ENCODE results near the gene LCN12.

Gene LCN12

DNA sequence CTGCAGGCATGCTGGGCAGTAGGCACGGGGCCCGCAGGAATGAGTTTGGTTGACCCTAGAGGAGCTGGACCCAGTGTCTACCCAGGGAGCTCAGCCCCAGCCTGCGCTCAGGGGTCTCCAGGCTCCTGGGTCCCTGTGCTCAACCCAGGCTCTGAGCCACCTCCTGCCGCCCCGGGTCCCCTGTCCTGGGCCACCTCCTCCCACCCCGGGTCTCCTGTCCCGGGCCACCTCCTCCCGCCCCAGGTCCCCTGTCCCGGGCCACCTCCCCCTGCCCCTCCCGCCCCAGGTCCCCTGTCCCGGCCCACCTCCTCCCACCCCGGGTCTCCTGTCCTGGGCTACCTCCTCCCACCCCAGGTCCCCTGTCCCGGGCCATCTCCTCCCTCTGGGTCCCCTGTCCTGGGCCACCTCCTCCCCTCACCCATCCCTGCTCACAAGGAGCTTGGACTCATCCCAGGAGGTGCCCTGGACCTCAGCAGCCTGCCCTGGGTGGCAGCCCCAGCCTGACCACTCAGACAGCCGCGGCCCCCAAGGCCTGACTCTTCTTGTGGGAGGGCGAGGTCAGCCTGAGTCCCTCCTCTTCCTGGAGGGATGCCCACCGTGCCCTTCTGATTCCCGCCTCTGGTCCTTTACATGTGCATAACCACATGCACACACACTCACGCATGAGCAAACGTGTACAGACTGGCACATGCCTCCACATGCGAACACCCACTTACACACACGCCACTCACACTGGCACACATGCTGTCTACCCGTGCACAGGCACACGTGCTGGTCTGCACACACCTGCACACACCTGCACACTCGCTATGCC lies 2.4 kb downstream of the LCN12 start:
- DNase-seq: peak; percentile 1
- Mint-ChIP-seq H3K27me3 (ENCODE audit: low read depth, poor library complexity) (peaks cover 24% of the 10 kb centered on the region), H3K36me3 (ENCODE audit: low read depth) (no peaks in the 10 kb centered on the region), H3K9me3 (peaks cover 9% of the 10 kb centered on the region), H3K4me3 (no peak overlapping the region), H3K27ac (no peak overlapping the region), H3K4me1 (no peaks in the 10 kb centered on the region)
- no peak for TF ChIP-seq CTCF (IDR thresholded peaks at IDR 0.05)

DNA sequence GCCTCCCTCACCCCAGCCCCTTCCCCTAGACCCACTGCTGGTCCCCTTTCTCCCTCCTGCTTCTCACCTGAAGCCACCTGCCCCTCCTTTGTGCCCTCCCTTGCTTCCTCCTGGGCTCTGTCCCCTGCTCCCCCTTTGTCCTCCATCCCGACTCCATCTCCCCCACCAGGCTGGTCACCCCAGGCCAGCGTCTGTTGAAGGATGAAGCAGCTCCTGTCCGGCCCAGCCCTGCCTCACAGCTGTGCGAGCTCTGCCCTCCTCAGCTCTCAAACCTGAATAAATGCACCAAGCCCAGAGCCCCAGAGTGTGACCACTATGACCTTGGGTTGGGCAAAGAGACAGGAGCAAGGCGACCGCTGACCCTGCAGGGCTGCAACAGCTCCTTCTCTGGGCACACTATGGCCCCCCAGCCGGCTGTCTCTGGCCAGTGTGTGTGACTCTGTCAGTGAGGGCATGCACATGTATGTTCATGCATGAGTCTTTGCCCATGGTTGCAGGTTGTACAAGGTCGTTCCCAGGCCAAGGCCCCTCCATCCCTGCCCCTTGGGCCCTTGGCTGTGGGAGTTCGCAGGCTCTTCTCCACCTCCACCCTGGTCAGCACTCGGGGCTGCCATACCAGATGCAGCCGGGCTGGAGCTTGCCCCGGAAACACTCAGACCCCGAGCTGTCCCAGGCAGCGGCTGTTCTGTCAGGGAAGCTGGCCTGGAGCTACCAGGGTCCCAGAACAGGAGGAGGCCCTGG lies 3.3 kb downstream of the LCN12 start:
- DNase-seq: peak; percentile 1
- Mint-ChIP-seq H3K36me3 (ENCODE audit: low read depth) (no peaks in the 10 kb centered on the region), H3K4me1 (no peaks in the 10 kb centered on the region), H3K9me3 (peaks cover 9% of the 10 kb centered on the region), H3K27me3 (ENCODE audit: low read depth, poor library complexity) (peaks cover 23% of the 10 kb centered on the region), H3K27ac (no peak overlapping the region), H3K4me3 (no peak overlapping the region)
- TF ChIP-seq CTCF (IDR thresholded peaks at IDR 0.05): no peak

DNA sequence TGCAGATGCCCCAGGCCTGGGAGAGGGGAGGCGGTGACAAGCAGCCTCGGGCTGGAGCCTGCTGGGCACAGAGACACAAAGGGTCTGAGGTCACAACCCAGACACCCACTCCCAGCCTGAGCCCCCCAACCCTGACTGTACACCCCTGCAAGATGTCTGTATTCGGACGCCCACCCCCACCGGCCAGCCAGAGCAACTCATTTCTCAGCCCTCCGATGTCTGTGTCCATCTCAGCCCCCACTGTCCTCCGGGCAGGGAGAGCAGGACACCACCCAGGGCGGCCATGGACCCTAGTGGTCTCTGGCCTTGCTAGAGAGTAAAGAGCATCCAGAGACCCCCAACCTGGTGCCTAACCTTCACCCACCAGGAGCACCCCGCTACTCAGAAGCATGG lies 3.9 kb downstream of the LCN12 start:
- no peak overlapping the region for H3K27ac Mint-ChIP-seq
- peaks cover 9% of the 10 kb centered on the region for H3K9me3 Mint-ChIP-seq
- TF ChIP-seq CTCF (IDR thresholded peaks at IDR 0.05): no peak
- no peaks in the 10 kb centered on the region for H3K36me3 Mint-ChIP-seq (ENCODE audit: low read depth)
- peaks cover 25% of the 10 kb centered on the region for H3K27me3 Mint-ChIP-seq (ENCODE audit: low read depth, poor library complexity)
- no peak for DNase-seq
- H3K4me3 Mint-ChIP-seq: no peak overlapping the region
- no peaks in the 10 kb centered on the region for H3K4me1 Mint-ChIP-seq

- no peak for DNase-seq
- Mint-ChIP-seq H3K4me3 (no peak overlapping the region), H3K36me3 (ENCODE audit: low read depth) (no peaks in the 10 kb centered on the region), H3K9me3 (peaks cover 9% of the 10 kb centered on the region), H3K4me1 (no peaks in the 10 kb centered on the region), H3K27me3 (ENCODE audit: low read depth, poor library complexity) (peaks cover 25% of the 10 kb centered on the region), H3K27ac (no peak overlapping the region)
- no peak for TF ChIP-seq CTCF (IDR thresholded peaks at IDR 0.05)
Observed at GRCh38 chr9:136956604-136957003, 4.5 kb downstream of the LCN12 start.

- H3K9me3 Mint-ChIP-seq: peaks cover 9% of the 10 kb centered on the region
- H3K4me3 Mint-ChIP-seq: no peak overlapping the region
- no peaks in the 10 kb centered on the region for H3K4me1 Mint-ChIP-seq
- TF ChIP-seq CTCF (IDR thresholded peaks at IDR 0.05): no peak
- H3K36me3 Mint-ChIP-seq (ENCODE audit: low read depth): no peaks in the 10 kb centered on the region
- H3K27me3 Mint-ChIP-seq (ENCODE audit: low read depth, poor library complexity): peaks cover 25% of the 10 kb centered on the region
- no peak overlapping the region for H3K27ac Mint-ChIP-seq
- no peak for DNase-seq
Observed at GRCh38 chr9:136957461-136957860, 5.4 kb downstream of the LCN12 start.
